Loucy (cell line): ENCODE measurements around the gene ZPBP2.

Experiments used
- EZH2phosphoT487 ChIP-seq: fragments of 200-600 bp; IDR thresholded peaks from 2 replicates; pipeline ENCODE4 v1.6.1; 2018; ENCODE audit warnings: antibody characterized with exemption, mild to moderate bottlenecking, moderate library complexity, borderline replicate concordance
- TF ChIP-seq, protein P1 (sequence below): fragments of 200-600 bp; sonication (generic); conservative IDR thresholded peaks from 2 replicates; pipeline ENCODE4 v1.5.1; 2014; ENCODE audit warnings: mild to moderate bottlenecking, antibody characterized with exemption, low read length

- TF ChIP-seq, protein P1, sequence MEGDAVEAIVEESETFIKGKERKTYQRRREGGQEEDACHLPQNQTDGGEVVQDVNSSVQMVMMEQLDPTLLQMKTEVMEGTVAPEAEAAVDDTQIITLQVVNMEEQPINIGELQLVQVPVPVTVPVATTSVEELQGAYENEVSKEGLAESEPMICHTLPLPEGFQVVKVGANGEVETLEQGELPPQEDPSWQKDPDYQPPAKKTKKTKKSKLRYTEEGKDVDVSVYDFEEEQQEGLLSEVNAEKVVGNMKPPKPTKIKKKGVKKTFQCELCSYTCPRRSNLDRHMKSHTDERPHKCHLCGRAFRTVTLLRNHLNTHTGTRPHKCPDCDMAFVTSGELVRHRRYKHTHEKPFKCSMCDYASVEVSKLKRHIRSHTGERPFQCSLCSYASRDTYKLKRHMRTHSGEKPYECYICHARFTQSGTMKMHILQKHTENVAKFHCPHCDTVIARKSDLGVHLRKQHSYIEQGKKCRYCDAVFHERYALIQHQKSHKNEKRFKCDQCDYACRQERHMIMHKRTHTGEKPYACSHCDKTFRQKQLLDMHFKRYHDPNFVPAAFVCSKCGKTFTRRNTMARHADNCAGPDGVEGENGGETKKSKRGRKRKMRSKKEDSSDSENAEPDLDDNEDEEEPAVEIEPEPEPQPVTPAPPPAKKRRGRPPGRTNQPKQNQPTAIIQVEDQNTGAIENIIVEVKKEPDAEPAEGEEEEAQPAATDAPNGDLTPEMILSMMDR, result no peak
- TF ChIP-seq EZH2phosphoT487, result no peak
Observed at GRCh38 chr17:39822051-39822451, 46.0 kb upstream of the ZPBP2 start.
